Endothelial cell of umbilical vein (primary cell): ENCODE measurements around the gene STRN3. TPM values are rescaled to one million over a fixed set of nuclear protein-coding genes. Genes with fewer than 3 reads are reported as not detected.

Source experiments
- BruUV-seq: library from RNA; stranded (reverse); fragments of 400-500 nt; replicated peaks from 2 replicates; lab custom pipeline; 2021; lab: Mats Ljungman, UMichigan
- CTCF ChIA-PET: fragments of 300-600, 350-600 bp; sonication (Branson Sonifier 250); formaldehyde crosslinking; loops from one replicate; lab custom pipeline; 2021; ENCODE audit warnings: antibody characterized with exemption, inconsistent platforms; lab: Charles Lee
- POLR2A ChIA-PET: fragments of 300-600, 350-600 bp; sonication (Branson Sonifier 250); formaldehyde crosslinking; loops from one replicate; lab custom pipeline; 2021; ENCODE audit warnings: antibody characterized with exemption, inconsistent platforms; lab: Charles Lee
- DNase-seq: peaks from one replicate; pipeline ENCODE4 v3.0.0-alpha.2; 2011; ENCODE audit warnings: low read depth, low spot score
- FAIRE-seq: peaks from 2 replicates; lab custom pipeline; 2011; peaks lifted over from hg19 to GRCh38; lab: Jason Lieb, UNC
- H2AFZ ChIP-seq: 2 replicates; pipeline ENCODE4 v1.6.0; 2012; ENCODE audit warnings: low read depth, low read length, control low read depth, inconsistent platforms
- H3K27ac ChIP-seq: 2 replicates; pipeline ENCODE4 v1.5.1; 2011; ENCODE audit warnings: low read depth, mild to moderate bottlenecking, control low read depth, low read length, moderate library complexity; ENCODE audit not compliant: insufficient read depth
- H3K27me3 ChIP-seq, 2 experiments: 2 replicates each; pipeline versions ENCODE4 v1.6.0 to v1.6.1; 2011; ENCODE audit warnings: low read length in 2 of 2, mixed read lengths in 1 of 2; ENCODE audit not compliant: control insufficient read depth in 2 of 2, insufficient read depth in 2 of 2
- H3K36me3 ChIP-seq, 2 experiments: 2 replicates in 1 of 2; 3 replicates in 1 of 2; pipeline ENCODE4 v1.5.1; 2011; ENCODE audit warnings: low read length in 2 of 2, mild to moderate bottlenecking in 1 of 2, moderate library complexity in 1 of 2; ENCODE audit not compliant: control insufficient read depth in 2 of 2, insufficient read depth in 2 of 2; ENCODE audit errors: extremely low read depth in 1 of 2
- H3K4me1 ChIP-seq: 3 replicates; pipeline ENCODE4 v1.5.1; 2011; ENCODE audit warnings: mild to moderate bottlenecking, low read length; ENCODE audit not compliant: control insufficient read depth, insufficient read depth; ENCODE audit errors: extremely low read depth
- H3K4me2 ChIP-seq: 2 replicates; pipeline ENCODE4 v1.6.1; 2011; ENCODE audit warnings: low read length, control low read depth, mixed read lengths; ENCODE audit not compliant: insufficient read depth
- H3K4me3 ChIP-seq, 3 experiments: fragments of 200-600 bp in 1 of 3; sonication (generic), shearing (Covaris generic) in 1 of 3; replicated peaks in 1 of 3; 2 replicates each; pipeline ENCODE4 v1.5.1; 2011 to 2016; ENCODE audit warnings: control low read depth in 3 of 3, low read length in 3 of 3, mild to moderate bottlenecking in 2 of 3, inconsistent platforms in 1 of 3, low read depth in 1 of 3, moderate library complexity in 1 of 3; ENCODE audit not compliant: insufficient read depth in 1 of 3
- H3K79me2 ChIP-seq: 2 replicates; pipeline ENCODE4 v1.6.0; 2012; ENCODE audit warnings: low read length, inconsistent platforms; ENCODE audit not compliant: control insufficient read depth, insufficient read depth
- H3K9ac ChIP-seq: replicated peaks from 2 replicates; pipeline ENCODE3; 2011; ENCODE audit warnings: low read length, control low read depth; ENCODE audit not compliant: insufficient read depth; ENCODE audit errors: extremely low read depth
- H3K9me1 ChIP-seq: replicated peaks from 3 replicates; pipeline ENCODE4 v1.6.0; 2011; ENCODE audit warnings: mild to moderate bottlenecking, low read length; ENCODE audit not compliant: control insufficient read depth, insufficient read depth; ENCODE audit errors: extremely low read depth
- H3K9me3 ChIP-seq: replicated peaks from 2 replicates; pipeline ENCODE4 v1.5.1; 2012; ENCODE audit warnings: low read length, inconsistent platforms; ENCODE audit not compliant: control insufficient read depth, insufficient read depth
- H4K20me1 ChIP-seq: replicated peaks from 2 replicates; pipeline ENCODE3; 2011; ENCODE audit warnings: mild to moderate bottlenecking, low read length; ENCODE audit not compliant: control insufficient read depth, insufficient read depth; ENCODE audit errors: extremely low read depth
- CTCF ChIP-seq, 2 donors: IDR thresholded peaks; 1 replicate in 1 of 2; 2 replicates in 1 of 2; pipeline ENCODE4 v1.5.1; 2011; ENCODE audit warnings: low read length in 2 of 2, mild to moderate bottlenecking in 2 of 2, moderate library complexity in 2 of 2, control low read depth in 1 of 2, inconsistent platforms in 1 of 2, low read depth in 1 of 2; ENCODE audit not compliant: insufficient read depth in 1 of 2; ENCODE audit errors: extremely low read depth in 1 of 2
- EZH2 ChIP-seq: IDR thresholded peaks from 2 replicates; pipeline ENCODE4 v1.6.1; 2012; ENCODE audit warnings: borderline replicate concordance, low read depth, mild to moderate bottlenecking, moderate library complexity, low read length, inconsistent platforms; ENCODE audit not compliant: severe bottlenecking
- FOS ChIP-seq: IDR thresholded peaks from 2 replicates; pipeline ENCODE4 v1.6.1; 2011; ENCODE audit warnings: mild to moderate bottlenecking, low read length, moderate library complexity, borderline replicate concordance; ENCODE audit not compliant: insufficient read depth
- GATA2 ChIP-seq: IDR thresholded peaks from 2 replicates; pipeline ENCODE4 v1.7.0; 2011; ENCODE audit warnings: low read depth, mild to moderate bottlenecking, moderate library complexity, mixed read lengths, low read length; ENCODE audit not compliant: insufficient read length, insufficient read depth
- JUN ChIP-seq: IDR thresholded peaks from 2 replicates; pipeline ENCODE4 v1.6.1; 2011; ENCODE audit warnings: borderline replicate concordance, low read depth; ENCODE audit not compliant: insufficient read length, insufficient read depth
- MAX ChIP-seq: IDR thresholded peaks from 2 replicates; pipeline ENCODE4 v1.6.1; 2011; ENCODE audit not compliant: insufficient read depth, insufficient read length
- MYC ChIP-seq: IDR thresholded peaks from one replicate; pipeline ENCODE4 v1.6.1; 2011; ENCODE audit warnings: mild to moderate bottlenecking, low read depth, low read length
- POLR2A ChIP-seq: IDR thresholded peaks from 2 replicates; pipeline ENCODE4 v1.6.1; 2012; ENCODE audit warnings: low read depth, mild to moderate bottlenecking, control low read depth, low read length
- POLR2AphosphoS5 ChIP-seq: IDR thresholded peaks from 2 replicates; pipeline ENCODE4 v1.6.1; 2012; ENCODE audit warnings: low read depth, mild to moderate bottlenecking, control low read depth, low read length, moderate library complexity; ENCODE audit not compliant: insufficient read depth
- dilution Hi-C: fragments of 300-500 bp; cut with MboI; formaldehyde crosslinking; loops from one replicate; pipeline ENCODE4 v1.15.0; 2019; ENCODE audit warnings: low sequenced_read_pairs; ENCODE audit not compliant: extremely low pct_ligation_motif_present
- intact Hi-C: fragments of 100-400 bp; cut with micrococcal nuclease; formaldehyde crosslinking; loops from one replicate; pipeline ENCODE4 v1.10.0; 2022
- polyA plus RNA-seq, 4 experiments: library from polyadenylated mRNA; depleted of rRNA in 3 of 4; stranded (reverse) in 3 of 4; unstranded in 1 of 4; fragments of >200 nt; gene quantifications; 2 replicates each; pipeline versions ENCODE4 v1.2.1 to v1.2.3, GENCODE V29; 2011 to 2012; ENCODE audit warnings: missing spikeins in 1 of 4
- total RNA-seq: library from RNA; stranded (reverse); gene quantifications from 2 replicates; pipeline ENCODE4 v1.2.3, GENCODE V29; 2021

The STRN3 gene
- total and polyA plus RNA-seq, 2 donors (not counting 3 experiments of a cell fraction or from before 2014, with no cell fraction given) = 8.4 to 35.1 TPM

GRCh38 chr14:31071151-31071550 is 45.0 kb upstream of the STRN3 start:
- Histone ChIP-seq H3K9me3 (no peaks in the 10 kb centered on the region), H3K36me3 (no peaks in the 10 kb centered on the region), H3K9me1 (no peaks in the 10 kb centered on the region), H4K20me1 (no peaks in the 10 kb centered on the region), H2AFZ (no peak overlapping the region), H3K9ac (no peak overlapping the region), H3K4me1 (no peaks in the 10 kb centered on the region), H3K27ac (no peak overlapping the region), H3K79me2 (no peaks in the 10 kb centered on the region), H3K4me3 (no peak overlapping the region), H3K27me3 (no peaks in the 10 kb centered on the region), H3K4me2 (no peak overlapping the region)
- CTCF ChIA-PET = interaction anchor here (1.5 kb wide), 1 partner anchor 7 kb away, joined by 3 read pairs; no protein-coding TSS in a partner anchor
- FAIRE-seq = no peak
- TF ChIP-seq MAX (no peak), EZH2 (no peak), GATA2 (no peak), FOS (no peak), POLR2A (no peak), JUN (no peak), MYC (no peak), CTCF (IDR thresholded peaks at IDR 0.05; ENCODE audit: extremely low read depth in 1 of 2, insufficient read depth in 1 of 2, low read depth in 1 of 2, low read length in 2 of 2) (no peak), POLR2AphosphoS5 (no peak)
- intact Hi-C loops (no loop called here), dilution Hi-C loops (no loop called here)
- POLR2A ChIA-PET = no interaction called here
- DNase-seq = no peak
- BruUV-seq = no TSS peak
